Ectodermal cell (in vitro differentiated cells): ENCODE data around the gene TIMP1.

ENCODE experiments used
- H3K27ac ChIP-seq: 2 replicates; pipeline ENCODE4 v1.7.0; 2013; ENCODE audit warnings: mild to moderate bottlenecking, low read depth, low read length; ENCODE audit not compliant: insufficient read depth, poor library complexity, severe bottlenecking
- H3K27me3 ChIP-seq: 2 replicates; pipeline ENCODE4 v1.7.0; 2013; ENCODE audit warnings: mild to moderate bottlenecking, low read length; ENCODE audit not compliant: insufficient read depth, control insufficient read depth, poor library complexity, severe bottlenecking
- H3K36me3 ChIP-seq: one replicate; pipeline ENCODE4 v1.7.0; 2013; ENCODE audit warnings: low read length; ENCODE audit not compliant: control insufficient read depth, insufficient read depth
- H3K4me1 ChIP-seq: one replicate; pipeline ENCODE4 v1.7.0; 2013; ENCODE audit warnings: low read length; ENCODE audit not compliant: control insufficient read depth, insufficient read depth
- H3K4me3 ChIP-seq: 2 replicates; pipeline ENCODE4 v1.7.0; 2013; ENCODE audit warnings: low read depth, low read length, control low read depth; ENCODE audit not compliant: insufficient read depth
- H3K9me3 ChIP-seq: 2 replicates; pipeline ENCODE4 v1.7.0; 2013; ENCODE audit warnings: mild to moderate bottlenecking, low read length, moderate library complexity; ENCODE audit not compliant: control insufficient read depth
- WGBS, 2 experiments: methylation state at CpG; one replicate each; pipeline ENCODE4 v1.1.7; 2013; ENCODE audit warnings: missing lambda C conversion rate in 2 of 2; 5-methylcytosine and 5-hydroxymethylcytosine counted together

Gene TIMP1

GRCh38 chrX:47573341-47574075 lies 8.7 kb upstream of the TIMP1 start:
- H3K4me3 ChIP-seq, result peak overlapping the region; percentile 39
- H3K36me3 ChIP-seq, result no peaks in the 10 kb centered on the region

GRCh38 chrX:47574076-47574546 lies 8.1 kb upstream of the TIMP1 start:
- H3K27ac ChIP-seq, result peak overlapping the region; percentile 74
- H3K36me3 ChIP-seq, result no peaks in the 10 kb centered on the region
- 4% methylated on average over 40 to 41 of the region's 41 CpGs for WGBS, 2 experiments
- no peaks in the 10 kb centered on the region for H3K4me1 ChIP-seq
- peak overlapping the region; percentile 39 for H3K4me3 ChIP-seq
- no peaks in the 10 kb centered on the region for H3K9me3 ChIP-seq
- H3K27me3 ChIP-seq, result no peaks in the 10 kb centered on the region

More at GRCh38 chrX:47573341-47574075, 8.7 kb upstream of the TIMP1 start:
- no peaks in the 10 kb centered on the region for H3K27me3 ChIP-seq
- H3K4me1 ChIP-seq, result no peaks in the 10 kb centered on the region
- no peaks in the 10 kb centered on the region for H3K9me3 ChIP-seq
- H3K27ac ChIP-seq, result peak overlapping the region; percentile 74
- WGBS, 2 experiments, result 11 to 12% methylated on average over 20 of the region's 20 CpGs

- no peaks in the 10 kb centered on the region for H3K36me3 ChIP-seq
- H3K27me3 ChIP-seq, result no peaks in the 10 kb centered on the region
- H3K27ac ChIP-seq, result no peak overlapping the region
- H3K4me1 ChIP-seq, result no peaks in the 10 kb centered on the region
- peak overlapping the region; percentile 39 for H3K4me3 ChIP-seq
- no peaks in the 10 kb centered on the region for H3K9me3 ChIP-seq
- WGBS, 2 experiments, result 35 to 37% methylated on average over 27 of the region's 27 CpGs
These were observed 7.5 kb upstream of the TIMP1 start for GRCh38 chrX:47574547-47575301.

- 94 to 95% methylated on average over 20 of the region's 20 CpGs for WGBS, 2 experiments
- no peaks in the 10 kb centered on the region for H3K36me3 ChIP-seq
- no peaks in the 10 kb centered on the region for H3K4me1 ChIP-seq
- no peaks in the 10 kb centered on the region for H3K9me3 ChIP-seq
- H3K27me3 ChIP-seq, result no peaks in the 10 kb centered on the region
- no peak overlapping the region for H3K4me3 ChIP-seq
- H3K27ac ChIP-seq, result no peak overlapping the region
These were observed 6.0 kb upstream of the TIMP1 start for GRCh38 chrX:47576021-47576898.

- WGBS, 2 experiments, result 83 to 86% methylated on average over 5 to 9 of the region's 9 CpGs
- H3K36me3 ChIP-seq, result no peaks in the 10 kb centered on the region
- H3K27ac ChIP-seq, result no peak overlapping the region
- no peaks in the 10 kb centered on the region for H3K4me1 ChIP-seq
- no peak overlapping the region for H3K4me3 ChIP-seq
- H3K27me3 ChIP-seq, result no peaks in the 10 kb centered on the region
- H3K9me3 ChIP-seq, result no peaks in the 10 kb centered on the region
These were observed 4.8 kb upstream of the TIMP1 start for GRCh38 chrX:47577424-47577823.

- Histone ChIP-seq H3K4me3 (no peak overlapping the region), H3K36me3 (no peaks in the 10 kb centered on the region), H3K9me3 (no peaks in the 10 kb centered on the region), H3K4me1 (peaks cover 2% of the 10 kb centered on the region), H3K27ac (no peak overlapping the region), H3K27me3 (no peaks in the 10 kb centered on the region)
- WGBS, 2 experiments, result 78 to 86% methylated on average over 3 of the region's 3 CpGs
These were observed 4.3 kb upstream of the TIMP1 start for GRCh38 chrX:47577901-47578300.

GRCh38 chrX:47578692-47579091 lies 3.5 kb upstream of the TIMP1 start:
- H3K4me3 ChIP-seq, result no peak overlapping the region
- WGBS, 2 experiments, result 77 to 83% methylated on average over 15 to 16 of the region's 16 CpGs
- no peaks in the 10 kb centered on the region for H3K36me3 ChIP-seq
- no peak overlapping the region for H3K27ac ChIP-seq
- peaks cover 4% of the 10 kb centered on the region for H3K4me1 ChIP-seq
- no peaks in the 10 kb centered on the region for H3K27me3 ChIP-seq
- H3K9me3 ChIP-seq, result no peaks in the 10 kb centered on the region

GRCh38 chrX:47579537-47579936 lies 2.7 kb upstream of the TIMP1 start:
- Histone ChIP-seq H3K9me3 (no peaks in the 10 kb centered on the region), H3K27ac (no peak overlapping the region), H3K36me3 (no peaks in the 10 kb centered on the region), H3K27me3 (no peaks in the 10 kb centered on the region), H3K4me1 (peaks cover 4% of the 10 kb centered on the region), H3K4me3 (no peak overlapping the region)
- 87 to 94% methylated on average over 7 to 8 of the region's 9 CpGs for WGBS, 2 experiments

- H3K4me3 ChIP-seq, result no peak overlapping the region
- no peaks in the 10 kb centered on the region for H3K36me3 ChIP-seq
- H3K27ac ChIP-seq, result no peak overlapping the region
- peaks cover 4% of the 10 kb centered on the region for H3K4me1 ChIP-seq
- no peaks in the 10 kb centered on the region for H3K9me3 ChIP-seq
- no peaks in the 10 kb centered on the region for H3K27me3 ChIP-seq
- 83% methylated on average over 8 of the region's 8 CpGs for WGBS, 2 experiments
These were observed 1.1 kb downstream of the TIMP1 start for GRCh38 chrX:47583240-47583861.
